Tibial artery (tissue), 4 donors: ENCODE results near the gene MPEG1.

Experiments
- DNase-seq, 2 donors: peaks; one replicate each; pipeline ENCODE4 v3.0.0-alpha.2; 2019
- H3K27ac ChIP-seq, 2 donors: fragments of 200-600 bp; sonication (generic) in 1 of 2; 1 replicate in 1 of 2; 2 replicates in 1 of 2; pipeline ENCODE4 v1.5.1; 2018 to 2019; ENCODE audit warnings: mild to moderate bottlenecking in 1 of 2
- H3K27me3 ChIP-seq, 2 donors: fragments of 200-600 bp; sonication (generic) in 1 of 2; one replicate each; pipeline versions ENCODE4 v1.5.1 to v1.6.0; 2016 to 2019
- H3K36me3 ChIP-seq, 3 donors: fragments of 200-600 bp; sonication (generic) in 2 of 3; one replicate each; pipeline ENCODE4 v1.5.1; 2016 to 2019; ENCODE audit warnings: mild to moderate bottlenecking in 2 of 3
- H3K4me1 ChIP-seq, 4 donors: fragments of 200-600 bp; sonication (generic) in 2 of 4; 1 replicate in 3 of 4; 2 replicates in 1 of 4; pipeline ENCODE4 v1.5.1; 2016 to 2019
- H3K4me3 ChIP-seq, 2 donors: fragments of 200-600 bp; sonication (generic) in 1 of 2; 1 replicate in 1 of 2; 2 replicates in 1 of 2; pipeline ENCODE4 v1.5.1; 2018 to 2019; ENCODE audit warnings: mild to moderate bottlenecking in 2 of 2
- H3K9me3 ChIP-seq, 3 donors: fragments of 200-600 bp; sonication (generic) in 1 of 3; one replicate each; pipeline ENCODE4 v1.5.1; 2016 to 2019
- intact Hi-C: fragments of 100-400 bp; cut with DNase I; formaldehyde crosslinking; loops from one replicate; pipeline ENCODE4 v1.15.0; 2023; ENCODE audit warnings: low total_unique reads
- TF ChIP-seq, protein P1 (sequence below), 2 experiments: fragments of 200-600 bp in 1 of 2; fragments of 450-650 bp in 1 of 2; IDR thresholded peaks; one replicate each; pipeline ENCODE4 v1.5.1; 2017 to 2019; ENCODE audit warnings: antibody characterized with exemption in 2 of 2, mild to moderate bottlenecking in 1 of 2, moderate library complexity in 1 of 2

Gene MPEG1

DNA sequence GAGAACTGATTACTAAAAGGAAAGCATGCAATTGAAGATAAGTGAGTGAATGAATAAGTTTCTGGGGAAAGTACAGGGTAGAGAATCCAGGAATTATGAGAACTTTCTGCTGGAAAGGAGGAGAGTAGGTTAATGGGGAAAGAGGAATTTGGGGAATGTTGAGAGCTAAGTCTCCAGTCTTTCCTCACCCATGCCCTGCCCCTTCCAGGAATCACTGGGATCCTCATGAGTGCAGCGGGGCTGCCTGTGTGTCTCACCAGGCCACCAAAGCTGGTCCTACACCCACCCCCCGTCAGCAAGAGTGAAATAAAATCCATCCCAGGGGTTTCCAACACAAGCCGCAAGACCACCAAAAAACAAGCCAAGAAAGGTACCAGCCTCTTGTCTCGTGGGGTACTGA lies 23.8 kb downstream of the MPEG1 start:
- Histone ChIP-seq H3K36me3 (peaks cover 0 to 41% (median 0%) of the 10 kb centered on the region in 3 donors), H3K27me3 (no peaks in the 10 kb centered on the region), H3K4me3 (no peak overlapping the region), H3K9me3 (no peaks in the 10 kb centered on the region), H3K27ac (no peak overlapping the region), H3K4me1 (peaks cover 0 to 4% (median 0%) of the 10 kb centered on the region in 4 donors)
- no peak for DNase-seq
- intact Hi-C loops, result no loop called here
- TF ChIP-seq, protein P1, sequence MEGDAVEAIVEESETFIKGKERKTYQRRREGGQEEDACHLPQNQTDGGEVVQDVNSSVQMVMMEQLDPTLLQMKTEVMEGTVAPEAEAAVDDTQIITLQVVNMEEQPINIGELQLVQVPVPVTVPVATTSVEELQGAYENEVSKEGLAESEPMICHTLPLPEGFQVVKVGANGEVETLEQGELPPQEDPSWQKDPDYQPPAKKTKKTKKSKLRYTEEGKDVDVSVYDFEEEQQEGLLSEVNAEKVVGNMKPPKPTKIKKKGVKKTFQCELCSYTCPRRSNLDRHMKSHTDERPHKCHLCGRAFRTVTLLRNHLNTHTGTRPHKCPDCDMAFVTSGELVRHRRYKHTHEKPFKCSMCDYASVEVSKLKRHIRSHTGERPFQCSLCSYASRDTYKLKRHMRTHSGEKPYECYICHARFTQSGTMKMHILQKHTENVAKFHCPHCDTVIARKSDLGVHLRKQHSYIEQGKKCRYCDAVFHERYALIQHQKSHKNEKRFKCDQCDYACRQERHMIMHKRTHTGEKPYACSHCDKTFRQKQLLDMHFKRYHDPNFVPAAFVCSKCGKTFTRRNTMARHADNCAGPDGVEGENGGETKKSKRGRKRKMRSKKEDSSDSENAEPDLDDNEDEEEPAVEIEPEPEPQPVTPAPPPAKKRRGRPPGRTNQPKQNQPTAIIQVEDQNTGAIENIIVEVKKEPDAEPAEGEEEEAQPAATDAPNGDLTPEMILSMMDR (IDR thresholded peaks at IDR 0.05), result no peak

DNA sequence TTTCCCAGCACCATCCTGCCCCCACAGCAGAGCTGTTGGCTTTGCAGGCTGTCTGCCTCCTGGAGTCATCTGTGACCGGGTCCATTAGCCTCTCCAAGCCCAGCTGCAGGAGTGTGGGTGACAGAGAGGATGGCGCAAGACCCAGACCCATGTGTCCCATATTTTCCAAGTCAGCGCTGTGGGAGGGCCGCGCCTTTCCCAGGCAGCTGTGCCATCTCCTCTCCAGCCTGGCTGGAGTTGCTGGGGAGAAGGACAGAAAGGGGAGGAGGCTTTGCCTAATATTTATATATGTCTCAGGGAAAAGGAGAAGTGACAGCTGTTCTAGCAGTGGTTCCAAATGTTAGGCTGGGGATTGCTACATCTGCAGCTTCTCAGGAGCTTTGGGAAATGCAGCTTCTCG lies 25.1 kb downstream of the MPEG1 start:
- Histone ChIP-seq H3K36me3 (peaks cover 0 to 32% (median 0%) of the 10 kb centered on the region in 3 donors), H3K4me1 (peaks cover 0 to 4% (median 0%) of the 10 kb centered on the region in 4 donors)

DNA sequence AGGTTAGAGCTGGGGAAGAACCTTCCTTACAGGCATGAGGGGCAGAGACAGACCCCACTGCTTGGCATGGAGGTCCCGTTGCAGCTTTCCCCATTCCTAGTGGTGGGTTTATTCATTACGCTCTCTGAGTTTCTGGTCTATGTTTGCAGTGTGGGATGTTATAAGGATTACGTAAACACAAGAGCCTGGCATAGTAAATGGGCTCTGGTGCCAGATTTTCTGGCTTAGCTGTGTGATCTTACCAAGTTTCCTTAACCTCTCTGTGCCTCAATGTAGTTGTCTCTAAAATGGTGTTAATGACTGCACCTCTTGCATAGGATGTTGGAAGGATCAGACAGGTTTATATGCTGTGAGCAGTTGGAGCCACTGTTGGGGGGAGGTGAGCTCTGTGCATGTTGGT lies 25.7 kb downstream of the MPEG1 start:
- no peak overlapping the region for H3K4me3 ChIP-seq
- H3K9me3 ChIP-seq, result no peaks in the 10 kb centered on the region
- intact Hi-C loops, result no loop called here
- no peak for DNase-seq
- H3K4me1 ChIP-seq, result peaks cover 0 to 4% (median 0%) of the 10 kb centered on the region in 4 donors
- H3K27me3 ChIP-seq, result no peaks in the 10 kb centered on the region
- H3K27ac ChIP-seq, result no peak overlapping the region
- H3K36me3 ChIP-seq, result peaks cover 0 to 32% (median 0%) of the 10 kb centered on the region in 3 donors
- TF ChIP-seq, protein P1 (IDR thresholded peaks at IDR 0.05), result no peak

More for the DNA sequence above, 25.1 kb downstream of the MPEG1 start:
- no peaks in the 10 kb centered on the region for H3K9me3 ChIP-seq
- no peak overlapping the region for H3K4me3 ChIP-seq
- no peak for DNase-seq
- H3K27me3 ChIP-seq, result no peaks in the 10 kb centered on the region
- H3K27ac ChIP-seq, result no peak overlapping the region
- TF ChIP-seq, protein P1 (IDR thresholded peaks at IDR 0.05), result no peak
- intact Hi-C loops, result no loop called here

DNA sequence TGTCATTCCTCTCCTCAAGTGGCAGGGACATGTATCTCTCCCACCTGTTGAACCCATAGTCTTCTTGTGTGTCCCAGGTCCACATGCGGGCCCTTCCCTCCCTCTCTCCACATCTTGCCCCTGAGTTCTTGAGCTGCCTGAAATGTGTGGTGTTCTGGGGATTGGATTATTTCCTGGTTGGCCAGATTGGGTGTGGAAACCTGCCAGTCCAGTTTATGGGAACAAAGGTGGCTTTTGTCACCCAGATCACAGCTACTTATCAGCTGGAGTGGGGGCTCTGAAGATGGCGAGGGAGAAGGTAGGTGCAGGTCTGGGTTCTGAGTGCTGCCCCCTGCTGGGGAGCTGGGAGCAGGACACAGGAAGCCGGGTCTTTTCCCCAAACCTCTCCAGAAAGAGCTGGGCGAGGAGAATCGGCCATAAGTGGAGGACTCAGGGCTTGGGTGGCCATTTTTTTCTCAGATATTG lies 26.6 kb downstream of the MPEG1 start:
- H3K4me1 ChIP-seq, result peaks cover 0 to 4% (median 0%) of the 10 kb centered on the region in 4 donors

DNA sequence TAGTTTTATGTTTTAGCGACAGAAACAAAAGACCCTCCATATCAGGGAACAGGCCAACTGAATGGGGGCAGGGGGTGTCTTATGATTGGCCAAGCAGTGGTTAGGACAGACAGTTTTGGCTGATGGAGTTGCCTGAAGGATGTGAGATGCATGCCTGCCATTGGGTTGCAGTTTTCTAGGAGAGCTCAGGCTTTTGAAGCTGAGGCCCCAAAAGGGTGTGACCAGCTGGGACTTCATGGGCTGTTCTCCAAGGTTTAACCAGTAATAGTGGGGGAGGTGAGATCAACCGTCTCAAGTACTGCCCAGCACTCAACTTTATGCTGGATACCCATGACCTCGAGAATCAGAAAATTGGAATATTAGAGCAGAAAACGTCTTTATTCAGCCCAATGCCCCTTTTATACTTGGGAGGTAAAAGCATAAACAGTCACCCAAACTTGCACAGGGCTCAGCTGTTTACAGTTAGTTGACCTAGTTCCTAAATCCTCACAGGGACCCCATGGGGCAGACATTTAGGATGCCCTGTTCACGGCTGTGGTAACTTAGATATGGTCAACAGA lies 27.3 kb downstream of the MPEG1 start:
- DNase-seq, result no peak
- H3K4me3 ChIP-seq, result no peak overlapping the region
- intact Hi-C loops, result no loop called here
- H3K27ac ChIP-seq, result no peak overlapping the region
- no peaks in the 10 kb centered on the region for H3K27me3 ChIP-seq
- TF ChIP-seq, protein P1 (IDR thresholded peaks at IDR 0.05), result no peak
- peaks cover 0 to 4% (median 0%) of the 10 kb centered on the region in 4 donors for H3K4me1 ChIP-seq
- H3K9me3 ChIP-seq, result no peaks in the 10 kb centered on the region
- H3K36me3 ChIP-seq, result peaks cover 0 to 23% (median 0%) of the 10 kb centered on the region in 3 donors

More for the DNA sequence above, 26.6 kb downstream of the MPEG1 start:
- DNase-seq, result no peak
- Histone ChIP-seq H3K36me3 (peaks cover 0 to 28% (median 0%) of the 10 kb centered on the region in 3 donors), H3K27me3 (no peaks in the 10 kb centered on the region), H3K9me3 (no peaks in the 10 kb centered on the region), H3K27ac (no peak overlapping the region), H3K4me3 (no peak overlapping the region)
- TF ChIP-seq, protein P1 (IDR thresholded peaks at IDR 0.05), result peak in 1 of 2 experiments; percentile 23
- intact Hi-C loops, result no loop called here
